GM19372 (cell line): ENCODE results near the gene RAP2A.

Experiments used
- ATAC-seq: cut with Tn5 transposase; IDR thresholded peaks from one replicate; pipeline ENCODE4 v1.9.1; 2021; ENCODE audit warnings: mild to moderate bottlenecking, low read depth, moderate library complexity; ENCODE audit not compliant: unreplicated experiment

RAP2A gene

DNA sequence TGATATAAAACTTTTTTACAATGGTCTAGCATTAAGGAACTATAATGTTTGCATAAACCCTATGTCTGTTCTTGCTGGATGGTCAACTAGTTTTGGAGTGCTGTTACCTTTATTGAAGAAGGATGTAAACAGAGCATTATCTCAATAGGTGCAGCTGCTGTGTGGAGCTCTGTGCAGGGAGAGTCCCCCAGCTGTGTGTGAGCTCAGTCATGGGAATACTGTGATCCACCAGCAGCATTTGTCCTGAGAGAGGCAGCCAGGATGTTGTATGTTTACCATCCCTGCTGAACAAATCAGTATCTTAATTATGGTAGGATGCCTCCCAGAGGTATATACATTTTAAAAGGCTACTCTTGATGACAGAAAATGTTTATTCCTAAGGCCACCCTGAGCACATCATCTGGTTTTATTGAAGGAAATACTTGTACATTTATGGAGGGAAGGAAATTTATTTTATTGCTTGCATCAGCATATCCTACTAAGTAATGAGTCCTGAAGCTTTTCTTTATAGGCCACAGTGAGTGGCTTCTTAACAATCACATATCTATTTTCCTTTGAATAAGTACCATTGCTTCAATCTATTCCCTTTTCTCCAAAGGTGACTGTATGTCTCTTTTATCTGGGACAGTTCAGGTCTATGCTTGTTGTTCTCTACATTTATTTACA is 11.7 kb downstream of the RAP2A start:
- no peak for ATAC-seq

DNA sequence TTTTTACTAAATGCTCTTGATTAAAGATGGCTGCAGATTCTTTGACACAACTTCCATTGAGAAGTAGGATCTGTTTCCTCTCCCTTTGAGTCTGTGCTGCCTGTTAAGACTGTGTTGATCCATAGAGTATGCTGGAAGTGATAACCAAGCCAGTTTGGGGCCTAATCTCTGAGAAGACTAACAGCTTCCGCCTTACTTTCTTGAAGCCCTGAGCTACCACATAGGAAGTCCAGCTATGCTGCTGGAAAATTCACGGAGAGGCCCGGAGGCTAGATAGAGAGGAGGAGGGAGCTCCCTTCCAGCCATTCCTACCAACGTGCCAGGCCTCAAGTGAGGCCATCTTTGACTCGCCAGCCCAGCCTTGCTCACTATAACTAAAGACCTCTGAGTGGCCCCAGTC is 12.5 kb downstream of the RAP2A start:
- no peak for ATAC-seq

DNA sequence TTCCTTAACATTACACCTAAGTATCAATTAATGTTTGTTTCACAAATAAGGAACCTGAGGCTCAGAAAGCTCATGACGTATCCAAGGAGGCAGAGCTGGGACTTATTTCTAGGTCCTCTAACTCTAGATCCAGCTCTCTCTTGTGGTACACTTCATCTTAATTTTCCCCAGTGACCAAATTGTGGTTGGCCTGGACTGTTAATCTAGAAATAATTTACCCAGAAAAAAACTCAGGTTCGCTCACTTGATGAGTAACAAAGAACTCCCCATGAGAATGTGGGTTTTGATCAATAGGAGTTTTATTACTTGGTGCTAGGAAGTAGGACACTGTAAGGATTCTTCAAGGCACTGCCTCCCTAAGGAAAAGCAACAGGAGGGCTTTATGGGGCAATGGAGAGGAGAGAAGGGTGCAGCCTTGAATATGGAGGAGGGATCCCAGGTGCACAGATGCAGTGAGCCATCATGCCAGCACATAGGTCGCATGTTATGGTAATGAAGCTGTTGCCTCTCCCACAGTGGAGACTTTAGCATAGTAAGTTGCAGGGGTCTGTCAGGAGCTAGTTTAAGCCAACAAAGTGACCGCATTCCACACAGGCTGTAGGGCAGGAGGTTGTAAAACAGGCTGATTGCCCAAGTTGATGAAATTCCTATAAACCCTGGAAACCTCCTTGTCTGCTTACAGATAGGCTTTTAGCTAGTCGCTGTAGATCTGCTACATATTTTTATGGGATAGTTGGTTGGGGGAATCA is 14.7 kb downstream of the RAP2A start:
- ATAC-seq = peak; percentile 53

DNA sequence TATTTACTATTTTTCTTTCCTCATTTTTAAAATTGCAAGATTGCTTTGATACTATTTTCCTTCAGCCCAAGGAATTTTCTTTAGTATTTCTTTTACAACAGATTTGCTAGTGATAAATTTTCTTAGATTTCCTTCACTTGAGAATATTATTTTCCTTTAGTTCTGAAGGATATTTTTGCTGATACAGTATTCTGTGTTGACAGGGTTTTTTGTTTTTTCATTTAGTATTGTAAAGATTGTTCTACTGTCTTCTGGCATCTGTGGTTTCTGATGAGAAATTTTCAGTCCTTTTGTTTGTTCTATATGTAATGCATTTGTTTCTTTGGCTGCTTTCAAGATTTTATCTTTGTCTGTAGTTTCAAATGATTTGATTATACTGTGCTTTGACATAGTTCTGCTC is 20.7 kb downstream of the RAP2A start:
- no peak for ATAC-seq

DNA sequence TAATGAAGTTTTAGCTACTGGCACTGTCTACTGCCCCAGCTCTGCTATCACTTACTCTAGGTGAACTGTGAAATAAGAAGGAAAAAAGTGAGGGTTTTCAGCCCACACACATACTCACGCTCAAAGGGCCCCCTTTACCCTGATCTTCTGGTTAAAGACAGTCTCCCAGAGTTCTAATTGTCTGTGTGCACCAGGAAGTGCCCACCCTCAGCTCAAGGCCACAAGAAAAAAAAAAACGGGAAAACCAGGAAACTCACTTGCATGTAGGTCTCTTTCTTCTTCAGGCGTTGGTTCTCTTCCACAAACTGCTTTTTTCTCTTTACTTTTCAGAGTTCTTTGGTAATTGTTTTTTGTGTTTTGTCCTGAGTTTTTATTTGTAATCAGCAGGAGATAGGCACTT is 22.1 kb downstream of the RAP2A start:
- no peak for ATAC-seq

DNA sequence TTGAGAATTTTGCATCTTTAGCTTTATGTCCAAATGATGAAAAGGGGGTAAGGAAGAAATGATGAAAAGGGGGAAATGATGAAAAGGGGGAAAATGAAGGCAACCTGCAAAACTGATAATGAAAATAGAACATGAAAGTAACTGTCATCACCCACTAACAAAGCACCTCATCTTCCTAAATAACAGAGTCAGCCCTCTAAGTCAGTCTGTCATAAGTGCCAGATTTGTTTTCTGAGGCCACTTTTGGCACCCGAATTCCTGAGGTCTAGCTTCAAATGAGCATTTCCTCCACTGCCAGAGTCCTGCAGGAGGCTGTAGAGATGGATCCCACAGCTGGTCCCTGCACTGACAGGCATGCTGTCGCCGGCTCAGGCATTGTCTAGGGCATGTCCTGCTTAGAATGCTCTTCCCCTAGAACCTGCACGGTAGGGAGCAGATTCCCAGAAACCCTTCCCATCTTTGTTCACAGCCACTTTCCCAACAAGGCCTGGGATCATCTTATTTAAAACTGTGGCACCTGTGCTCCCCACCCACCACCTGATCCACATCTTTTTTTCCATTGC is 25.3 kb downstream of the RAP2A start:
- peak; percentile 28 for ATAC-seq

DNA sequence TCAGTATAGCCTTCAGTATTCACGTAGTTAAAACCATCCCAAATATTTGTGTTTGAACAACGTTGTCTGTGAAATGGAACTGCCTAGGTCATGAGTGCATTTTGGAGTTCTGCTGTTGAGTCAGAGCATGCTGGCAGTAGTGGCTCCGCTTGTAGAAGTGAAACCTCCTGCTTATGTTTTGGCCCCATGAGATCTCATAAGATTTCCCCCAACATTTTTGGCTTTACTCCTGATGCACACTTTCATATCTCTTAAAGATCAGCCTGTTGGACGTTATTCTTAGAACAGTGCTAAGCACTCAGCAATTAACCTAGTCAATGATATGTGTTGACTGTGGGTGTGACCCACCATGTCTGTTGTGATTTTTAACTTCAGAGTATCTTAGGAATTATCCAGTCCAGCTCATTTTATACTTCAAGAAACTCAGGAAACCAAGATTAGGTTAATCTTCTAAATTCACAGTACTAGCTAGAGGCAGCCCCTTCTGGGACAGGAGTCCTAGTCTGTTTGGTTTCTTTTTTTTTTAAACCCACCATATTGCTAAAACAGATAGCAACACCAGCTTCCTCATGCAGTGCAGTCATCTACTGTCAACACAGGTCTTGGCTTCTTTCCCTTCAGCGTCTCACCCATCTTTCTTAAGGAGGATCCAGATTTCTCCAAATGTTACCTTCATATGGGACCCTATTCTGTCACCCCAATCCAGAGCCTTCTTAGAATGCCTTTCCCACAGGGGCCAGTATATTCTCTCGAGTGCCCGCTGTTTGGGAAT is 26.2 kb downstream of the RAP2A start:
- ATAC-seq = peak; percentile 92

DNA sequence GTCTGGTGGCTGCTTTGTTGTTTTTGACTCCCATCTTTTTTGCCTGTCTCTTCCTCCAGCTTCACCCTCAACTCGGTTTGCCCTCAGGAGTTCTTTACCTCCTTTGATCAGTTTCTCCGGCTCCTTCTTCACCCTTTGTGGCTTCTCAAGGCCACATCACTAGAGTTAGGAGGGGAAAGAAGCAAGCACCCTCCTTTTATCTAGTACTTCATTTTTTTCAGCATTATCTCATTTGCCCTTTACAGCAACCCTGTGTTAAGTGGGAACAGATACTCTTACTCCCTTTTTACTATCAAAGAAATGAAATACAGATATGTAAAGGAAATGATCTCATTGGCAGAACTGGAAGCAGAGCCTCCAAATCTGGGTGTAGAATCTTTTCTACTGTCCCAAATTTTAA is 26.9 kb downstream of the RAP2A start:
- ATAC-seq = no peak

DNA sequence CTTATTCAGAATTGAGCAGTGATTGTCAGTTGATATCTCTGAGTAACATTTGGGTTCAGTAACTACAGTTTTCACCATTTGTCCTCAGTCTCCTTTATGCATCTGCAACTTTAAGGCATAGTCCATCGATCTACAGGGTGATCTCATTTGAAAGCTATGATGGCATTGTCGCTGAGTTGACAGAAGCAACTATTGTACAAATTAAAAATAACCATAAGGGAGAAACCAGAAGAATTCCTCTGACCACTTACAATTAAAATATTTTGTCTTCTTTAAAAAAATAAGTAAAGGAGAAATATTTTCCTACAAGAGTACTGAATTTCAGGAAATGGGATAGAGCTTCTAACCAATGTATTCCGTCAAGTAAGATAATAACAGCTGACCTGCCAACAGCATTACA is 30.6 kb downstream of the RAP2A start:
- ATAC-seq = no peak

DNA sequence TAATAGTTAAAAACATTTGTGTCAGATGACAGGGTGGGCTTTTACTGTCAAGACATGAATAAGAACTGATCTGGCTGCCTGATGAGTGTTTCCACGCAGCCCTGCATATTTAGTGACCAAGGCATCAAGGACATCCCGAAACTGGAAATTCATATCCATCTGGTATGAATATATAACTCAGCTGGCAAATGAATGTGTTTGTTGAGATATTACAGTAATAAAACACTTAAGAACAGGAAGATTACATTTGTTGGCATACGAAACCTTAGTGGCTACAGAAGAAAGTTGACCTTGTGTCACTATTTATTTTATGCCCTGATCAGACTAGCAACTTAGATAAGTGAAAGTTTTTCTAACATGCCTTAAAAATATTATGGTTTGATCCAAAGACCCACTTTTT is 32.8 kb downstream of the RAP2A start:
- no peak for ATAC-seq

DNA sequence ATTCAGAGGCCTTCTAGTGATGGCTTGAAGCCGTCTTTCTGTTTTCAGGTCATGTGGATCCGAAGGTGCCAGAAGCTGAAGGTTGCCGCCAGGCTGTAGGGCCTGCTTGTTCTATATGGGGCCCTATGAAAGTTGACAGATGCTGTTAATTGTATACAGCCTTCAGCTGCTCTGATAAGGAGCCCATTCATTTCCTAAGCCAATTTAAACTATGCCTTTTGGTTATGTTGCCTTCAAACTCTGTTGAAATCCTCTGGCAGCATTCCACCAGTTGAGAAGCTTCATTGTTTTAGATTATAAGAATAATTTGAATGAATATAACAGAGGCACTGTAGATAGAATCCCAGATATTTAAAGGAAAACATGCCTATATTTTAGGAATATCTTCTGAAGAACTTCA is 34.4 kb downstream of the RAP2A start:
- ATAC-seq = no peak

DNA sequence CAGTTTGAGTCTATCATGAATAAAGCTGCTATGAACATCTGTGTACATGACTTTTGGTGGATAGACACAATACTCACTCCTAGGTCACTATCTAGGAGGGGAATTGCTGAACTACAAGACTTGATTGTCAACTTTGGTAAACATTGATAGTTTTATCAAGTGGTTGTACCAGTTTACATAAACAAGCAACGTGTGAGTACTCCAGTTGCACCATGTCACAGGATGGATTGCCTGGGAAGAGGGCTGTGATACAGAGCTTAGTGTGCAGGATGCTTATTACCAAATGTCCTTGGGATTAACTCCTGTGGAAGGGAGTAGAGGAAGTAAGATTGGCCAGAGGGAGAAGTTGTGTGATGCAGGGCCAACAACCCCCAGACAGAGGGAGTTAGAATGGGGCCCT is 37.7 kb downstream of the RAP2A start:
- ATAC-seq = no peak

DNA sequence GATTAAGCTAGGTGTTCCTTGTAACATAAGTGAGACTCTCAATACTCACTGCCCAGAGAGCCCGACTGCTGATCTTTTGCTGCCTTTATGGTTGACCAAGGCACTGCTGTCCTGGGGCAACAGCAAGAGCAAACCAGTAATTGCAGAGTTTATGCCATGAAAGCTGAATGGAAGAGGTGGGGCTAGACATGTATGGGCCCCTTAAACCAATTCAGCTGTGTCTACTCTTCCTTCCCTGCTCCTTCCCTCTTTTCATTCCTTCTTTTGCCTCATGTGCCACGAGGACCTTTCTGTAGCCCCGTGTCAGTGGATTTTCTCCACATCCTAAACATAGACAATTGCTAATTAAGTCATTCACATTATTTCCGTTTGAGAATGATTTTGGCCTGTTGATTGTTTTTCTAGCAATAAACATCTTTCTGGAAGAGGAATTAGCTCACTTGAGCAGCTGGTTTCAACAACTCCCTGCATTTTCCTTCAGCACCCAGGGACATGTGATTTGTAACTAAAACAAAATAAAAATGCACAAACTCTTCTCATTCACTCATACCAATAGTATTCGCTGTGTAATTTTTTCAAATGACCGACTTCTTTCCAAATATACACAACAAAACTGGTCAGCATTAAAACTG is 40.5 kb downstream of the RAP2A start:
- ATAC-seq = no peak

DNA sequence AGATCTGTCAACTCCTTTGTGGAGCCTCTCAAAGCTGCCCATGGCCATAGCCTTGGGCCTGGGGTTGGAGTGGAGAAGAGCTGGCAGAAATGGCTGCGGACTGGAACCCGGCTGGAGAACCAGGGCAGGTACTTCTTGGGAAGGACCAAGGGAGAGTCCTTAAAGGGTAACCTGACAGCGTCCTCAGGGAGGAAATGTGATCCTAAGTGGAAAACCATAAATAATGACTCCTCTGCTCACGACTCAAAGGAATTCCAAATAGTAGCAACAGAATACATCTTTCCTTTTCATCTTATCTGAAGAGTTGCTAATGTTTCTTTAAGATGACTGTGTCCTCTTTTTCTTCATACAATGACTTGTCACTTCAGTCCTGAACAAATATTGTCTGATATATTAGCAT is 41.0 kb downstream of the RAP2A start:
- no peak for ATAC-seq

DNA sequence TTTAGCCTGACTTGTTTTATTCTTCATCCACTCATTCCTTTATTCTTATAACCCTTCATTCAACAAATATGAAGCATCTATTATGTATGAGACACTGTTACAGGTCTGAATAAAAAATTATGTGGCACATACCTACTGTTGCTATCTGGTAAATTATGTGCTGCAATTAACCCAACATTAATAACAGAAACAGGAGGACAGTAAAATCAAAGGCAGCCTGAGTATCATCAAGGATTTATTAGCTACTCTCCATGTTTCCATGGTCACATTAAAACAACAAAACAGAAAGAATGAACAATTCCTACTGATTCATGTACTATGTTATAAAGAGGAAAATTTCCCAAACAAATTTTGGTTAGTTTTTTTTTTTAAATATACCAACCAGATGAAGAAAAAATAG is 43.9 kb downstream of the RAP2A start:
- ATAC-seq = no peak

DNA sequence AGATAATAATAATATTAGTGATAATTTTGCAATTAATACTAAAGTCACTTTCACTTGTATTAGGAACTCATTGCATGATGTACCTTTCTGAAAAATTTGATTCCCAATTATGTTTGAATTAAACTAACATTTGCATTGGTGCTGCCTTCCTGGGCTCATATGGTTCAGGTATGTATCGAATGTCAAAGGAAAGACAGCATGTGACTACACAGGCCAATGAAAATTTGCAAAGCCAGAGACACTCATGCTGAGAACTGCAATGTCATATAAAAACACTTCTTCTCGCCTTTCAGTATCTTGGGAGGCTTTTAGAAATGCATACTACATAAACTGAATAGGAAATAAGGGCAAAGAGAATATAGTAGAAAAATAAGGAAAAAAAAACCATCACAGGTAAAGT is 44.3 kb downstream of the RAP2A start:
- ATAC-seq = no peak

DNA sequence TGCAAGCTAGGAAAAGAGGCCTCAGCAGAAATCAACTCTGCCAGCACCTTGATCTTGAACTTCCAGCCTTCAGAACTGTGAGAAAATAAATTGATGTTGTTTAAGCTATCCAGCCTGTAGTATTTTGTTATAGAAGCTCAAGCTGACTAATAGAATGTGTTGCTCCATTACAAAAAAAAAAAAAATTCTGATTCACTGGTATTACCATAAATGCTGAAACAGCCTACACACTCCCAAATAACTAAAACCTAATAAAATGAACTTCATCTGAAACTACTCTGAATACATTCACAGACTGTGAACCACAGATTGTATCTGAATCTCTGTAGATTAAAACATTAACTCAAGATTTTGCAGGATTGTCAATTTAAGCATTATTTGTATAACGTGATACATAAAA is 49.5 kb downstream of the RAP2A start:
- no peak for ATAC-seq

DNA sequence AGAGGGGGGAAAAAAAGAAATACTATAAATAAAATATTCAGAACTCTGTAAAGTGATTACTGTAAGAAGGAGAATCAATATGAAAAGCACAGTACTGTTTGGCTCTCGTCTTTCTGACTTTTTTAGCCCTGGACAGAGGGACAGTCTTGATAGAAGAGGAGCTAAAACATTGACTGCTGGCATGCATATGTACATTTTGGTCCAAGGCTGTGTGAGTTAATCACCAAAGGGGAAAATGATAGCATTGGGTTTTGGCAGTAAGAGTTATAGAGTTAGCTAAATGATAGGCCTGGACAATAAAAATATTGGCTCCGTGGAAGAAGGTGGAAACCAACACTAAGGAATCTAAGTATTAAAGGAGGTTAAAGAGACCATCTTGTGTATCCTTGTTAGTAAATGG is 50.3 kb downstream of the RAP2A start:
- no peak for ATAC-seq

DNA sequence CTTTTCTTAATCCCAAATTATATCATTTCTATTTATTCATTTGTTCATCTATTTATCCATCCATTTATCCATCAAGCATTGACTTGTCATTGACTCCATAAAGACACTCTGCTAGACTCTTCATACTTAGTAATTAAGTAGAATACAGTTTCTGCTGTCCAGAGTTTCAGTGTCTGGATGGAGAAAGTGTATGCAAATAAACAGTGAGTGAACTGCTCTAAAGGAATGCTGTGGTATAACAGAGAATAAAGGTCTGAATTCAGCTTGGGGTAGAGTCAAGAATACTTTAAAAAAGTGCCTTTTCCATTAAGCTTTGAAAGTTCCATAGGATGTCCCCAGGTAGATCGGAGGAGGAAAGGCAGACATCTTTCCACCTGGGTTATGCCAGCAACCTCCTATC is 51.4 kb downstream of the RAP2A start:
- ATAC-seq = no peak

DNA sequence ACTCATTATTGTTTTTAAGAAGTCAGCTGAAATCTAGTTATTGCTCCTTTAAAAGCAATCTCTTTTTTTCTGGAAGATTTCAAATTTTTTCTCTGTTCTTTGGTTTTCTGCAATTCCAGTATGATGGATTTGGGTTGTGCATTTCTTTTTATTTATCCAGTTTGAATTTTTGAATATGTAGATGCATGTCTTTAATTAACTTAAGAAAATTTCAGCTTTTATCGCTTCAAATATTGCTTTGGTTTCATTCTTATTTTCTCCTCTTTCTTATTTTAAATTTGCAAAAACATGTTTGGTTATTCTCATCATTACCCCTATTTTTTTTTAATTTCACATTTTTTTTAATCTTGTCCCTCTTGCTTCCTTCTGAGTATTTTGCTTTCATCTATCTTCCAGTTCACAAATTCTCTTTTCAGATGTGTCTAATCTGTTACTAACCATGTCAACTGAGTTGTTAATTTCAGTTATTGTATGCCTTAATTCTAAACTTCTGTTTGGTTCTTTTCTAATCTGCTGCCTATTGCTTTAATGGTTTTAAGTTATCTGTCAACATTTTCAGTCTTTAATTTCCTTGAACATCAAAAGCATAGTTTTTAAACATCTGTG is 56.8 kb downstream of the RAP2A start:
- ATAC-seq = no peak
